IMR-90 (cell line): ENCODE results near the gene SLC25A44. TPM values are rescaled to one million over a fixed set of nuclear protein-coding genes. Genes with fewer than 3 reads are reported as not detected.

Source experiments
- ATAC-seq: fragments of 200-7000 bp; cut with Tn5 transposase; 2 replicates; pipeline ENCODE4 v1.9.1; 2020; ENCODE audit warnings: low read depth, mild to moderate bottlenecking, moderate library complexity
- BruUV-seq: library from RNA; stranded (reverse); fragments of 400-500 nt; replicated peaks from 2 replicates; lab custom pipeline; 2021; lab: Mats Ljungman, UMichigan
- CTCF ChIA-PET: fragments of 300-600 bp; formaldehyde crosslinking; extraction: SDS; loops from one replicate; lab custom pipeline; 2021; ENCODE audit warnings: antibody characterized with exemption; lab: Yijun Ruan, JAX
- POLR2A ChIA-PET: fragments of 300-600 bp; sonication (Branson Sonifier 250); formaldehyde crosslinking; loops from one replicate; lab custom pipeline; 2022; ENCODE audit warnings: antibody characterized with exemption; ENCODE audit not compliant: unreplicated experiment; lab: Charles Lee
- DNase-seq: peaks from one replicate; pipeline ENCODE4 v3.0.0; 2013
- H2AFZ ChIP-seq: replicated peaks from 2 replicates; pipeline ENCODE3; 2013; ENCODE audit warnings: low read length, mild to moderate bottlenecking; ENCODE audit not compliant: poor library complexity
- H2AK5ac ChIP-seq: 2 replicates; pipeline ENCODE4 v1.6.1; 2013; ENCODE audit warnings: low read depth, low read length, inconsistent platforms
- H2AK9ac ChIP-seq: replicated peaks from 2 replicates; pipeline ENCODE3; 2013; ENCODE audit warnings: mild to moderate bottlenecking, low read depth, low read length, moderate library complexity; ENCODE audit not compliant: poor library complexity
- H2BK120ac ChIP-seq: 2 replicates; pipeline ENCODE4 v1.6.1; 2013; ENCODE audit warnings: low read depth, low read length, inconsistent platforms
- H2BK15ac ChIP-seq: 3 replicates; pipeline ENCODE4 v1.6.1; 2013; ENCODE audit warnings: low read depth, low read length, inconsistent platforms
- H2BK20ac ChIP-seq: 2 replicates; pipeline ENCODE4 v1.6.1; 2013; ENCODE audit warnings: low read depth, mild to moderate bottlenecking, inconsistent platforms, low read length, moderate library complexity
- H2BK5ac ChIP-seq: 2 replicates; pipeline ENCODE4 v1.6.1; 2013; ENCODE audit warnings: mild to moderate bottlenecking, low read depth, low read length, inconsistent platforms; ENCODE audit not compliant: poor library complexity, severe bottlenecking
- H3K14ac ChIP-seq: replicated peaks from 2 replicates; pipeline ENCODE4 v1.6.1; 2013; ENCODE audit warnings: low read depth, low read length, inconsistent platforms
- H3K18ac ChIP-seq: 2 replicates; pipeline ENCODE4 v1.6.1; 2013; ENCODE audit warnings: low read depth, low read length, control low read depth
- H3K23ac ChIP-seq: 2 replicates; pipeline ENCODE4 v1.6.1; 2013; ENCODE audit warnings: low read depth, low read length, inconsistent platforms
- H3K27ac ChIP-seq: 2 replicates; pipeline ENCODE4 v1.5.1; 2013; ENCODE audit warnings: mild to moderate bottlenecking, control low read depth, low read length; ENCODE audit not compliant: insufficient read depth
- H3K27me3 ChIP-seq: 2 replicates; pipeline ENCODE4 v1.6.1; 2013; ENCODE audit warnings: low read length; ENCODE audit not compliant: control insufficient read depth, insufficient read depth
- H3K36me3 ChIP-seq: 2 replicates; pipeline ENCODE4 v1.6.1; 2013; ENCODE audit warnings: low read length, mixed read lengths; ENCODE audit not compliant: control insufficient read depth, insufficient read depth
- H3K4ac ChIP-seq: 2 replicates; pipeline ENCODE4 v1.6.1; 2013; ENCODE audit warnings: low read depth, low read length, inconsistent platforms
- H3K4me1 ChIP-seq: 2 replicates; pipeline ENCODE4 v1.6.1; 2013; ENCODE audit warnings: low read length, mixed read lengths; ENCODE audit not compliant: control insufficient read depth, insufficient read depth
- H3K4me2 ChIP-seq: 2 replicates; pipeline ENCODE4 v1.6.1; 2013; ENCODE audit warnings: low read depth, mild to moderate bottlenecking, control low read depth, low read length, moderate library complexity
- H3K4me3 ChIP-seq: 2 replicates; pipeline ENCODE4 v1.5.1; 2013; ENCODE audit warnings: low read depth, mild to moderate bottlenecking, control low read depth, low read length, moderate library complexity; ENCODE audit not compliant: insufficient read depth
- H3K56ac ChIP-seq: 2 replicates; pipeline ENCODE4 v1.6.1; 2013; ENCODE audit warnings: low read length, inconsistent platforms; ENCODE audit not compliant: insufficient read depth; ENCODE audit errors: extremely low read depth
- H3K79me1 ChIP-seq, 2 experiments: 2 replicates each; pipeline ENCODE4 v1.6.1; 2013; ENCODE audit warnings: low read length in 2 of 2, inconsistent platforms in 1 of 2, low read depth in 1 of 2
- H3K9ac ChIP-seq: 2 replicates; pipeline ENCODE4 v1.6.1; 2013; ENCODE audit warnings: low read depth, low read length, control low read depth
- H3K9me1 ChIP-seq: 2 replicates; pipeline ENCODE4 v1.6.1; 2013; ENCODE audit warnings: low read length, inconsistent platforms; ENCODE audit not compliant: insufficient read depth
- H3K9me3 ChIP-seq: 2 replicates; pipeline ENCODE4 v1.6.1; 2013; ENCODE audit warnings: low read length; ENCODE audit not compliant: control insufficient read depth, insufficient read depth
- H4K20me1 ChIP-seq: 2 replicates; pipeline ENCODE4 v1.6.1; 2013; ENCODE audit warnings: low read length, inconsistent platforms; ENCODE audit not compliant: insufficient read depth
- H4K5ac ChIP-seq: 2 replicates; pipeline ENCODE4 v1.6.1; 2013; ENCODE audit warnings: mild to moderate bottlenecking, low read depth, low read length, control low read depth
- H4K8ac ChIP-seq, 2 experiments: 2 replicates each; pipeline ENCODE4 v1.6.1; 2013; ENCODE audit warnings: low read depth in 2 of 2, low read length in 2 of 2, control low read depth in 1 of 2, inconsistent platforms in 1 of 2
- H4K91ac ChIP-seq: 2 replicates; pipeline ENCODE4 v1.6.1; 2013; ENCODE audit warnings: low read depth, low read length, inconsistent platforms; ENCODE audit not compliant: insufficient read depth
- BHLHE40 ChIP-seq: fragments of 150-350 bp; IDR thresholded peaks from 2 replicates; pipeline ENCODE4 v1.6.1; 2016; ENCODE audit warnings: mild to moderate bottlenecking, low read depth, low read length
- CTCF ChIP-seq: conservative IDR thresholded peaks from 2 replicates; pipeline ENCODE4 v1.5.1; 2012; ENCODE audit warnings: mild to moderate bottlenecking, low read depth, low read length, improper control_type of control experiment
- ELK1 ChIP-seq: fragments of 150-350 bp; IDR thresholded peaks from 2 replicates; pipeline ENCODE4 v1.6.1; 2016; ENCODE audit warnings: low read depth, mild to moderate bottlenecking, low read length, moderate library complexity, borderline replicate concordance
- MAFK ChIP-seq: IDR thresholded peaks from 2 replicates; pipeline ENCODE4 v1.6.1; 2012; ENCODE audit warnings: low read depth, low read length, improper control_type of control experiment
- MXI1 ChIP-seq: IDR thresholded peaks from 2 replicates; pipeline ENCODE4 v1.6.1; 2012; ENCODE audit warnings: low read depth, mild to moderate bottlenecking, low read length, moderate library complexity, borderline replicate concordance
- NFE2L2 ChIP-seq: fragments of 150-350 bp; IDR thresholded peaks from 2 replicates; pipeline ENCODE4 v1.6.1; 2016; ENCODE audit warnings: low read depth, mild to moderate bottlenecking, low read length
- POLR2A ChIP-seq: IDR thresholded peaks from 2 replicates; pipeline ENCODE4 v1.6.1; 2012; ENCODE audit warnings: mild to moderate bottlenecking, low read depth, low read length
- RFX5 ChIP-seq: IDR thresholded peaks from 2 replicates; pipeline ENCODE4 v1.8.0; 2012; ENCODE audit warnings: low read depth, mild to moderate bottlenecking, low read length, moderate library complexity
- SMC3 ChIP-seq: fragments of 150-350 bp; IDR thresholded peaks from 2 replicates; pipeline ENCODE4 v1.6.1; 2016; ENCODE audit warnings: low read depth, mild to moderate bottlenecking, antibody characterized with exemption, low read length, moderate library complexity
- WGBS, 2 experiments: methylation state at CpG; one replicate each; pipeline versions ENCODE4 v1.1.5 to v1.1.7; 2013; ENCODE audit warnings: missing lambda C conversion rate in 2 of 2; ENCODE audit not compliant: insufficient read length in 1 of 2; ENCODE audit errors: extremely low coverage in 2 of 2; 5-methylcytosine and 5-hydroxymethylcytosine counted together
- dilution Hi-C: fragments of 300-500 bp; cut with HindIII; formaldehyde crosslinking; loops from one replicate; pipeline ENCODE4 v1.14.3; 2018; ENCODE audit warnings: low sequenced_read_pairs; ENCODE audit not compliant: unreplicated experiment
- in situ Hi-C: fragments of 300-500 bp; cut with MboI; formaldehyde crosslinking; loops from 3 replicates; pipeline ENCODE4 v1.14.3; 2019; ENCODE audit warnings: low sequenced_read_pairs, inconsistent platforms, mixed read lengths
- intact Hi-C: fragments of 100-400 bp; cut with micrococcal nuclease; formaldehyde crosslinking; loops from 2 replicates; pipeline ENCODE4 v1.10.0; 2022
- polyA plus RNA-seq, 3 experiments: library from polyadenylated mRNA; depleted of rRNA; stranded (reverse); fragments of >200 nt; gene quantifications; 2 replicates each; pipeline ENCODE4 v1.2.3, GENCODE V29; 2012; ENCODE audit warnings: low replicate concordance in 1 of 3
- total RNA-seq: library from RNA; depleted of rRNA; stranded (reverse); fragments of >200 nt; gene quantifications from 2 replicates; pipeline ENCODE4 v1.2.3, GENCODE V29; 2012

Gene SLC25A44
- total and polyA plus RNA-seq, 2 of the 4 experiments (the other 2 are of a cell fraction): 12.7 to 20.2 TPM

- TF ChIP-seq SMC3 (no peak), POLR2A (no peak), CTCF (no peak), MAFK (no peak), MXI1 (no peak), NFE2L2 (no peak), BHLHE40 (no peak), RFX5 (no peak), ELK1 (no peak)
- no TSS peak for BruUV-seq
Observed at GRCh38 chr1:156154317-156154749, 39.6 kb upstream of the SLC25A44 start.

More at GRCh38 chr1:156154317-156154749, 39.6 kb upstream of the SLC25A44 start:
- Histone ChIP-seq H3K79me1 (no peaks in the 10 kb centered on the region), H2BK5ac (no peak overlapping the region), H3K18ac (no peak overlapping the region), H3K4ac (no peak overlapping the region), H3K36me3 (no peaks in the 10 kb centered on the region), H2BK15ac (no peak overlapping the region), H3K9me3 (no peaks in the 10 kb centered on the region), H3K4me1 (peaks cover 3% of the 10 kb centered on the region; the same call in 1 of the 2 replicates), H3K4me3 (no peak overlapping the region), H3K9ac (no peak overlapping the region), H4K8ac (no peak overlapping the region), H3K4me2 (no peak overlapping the region), H3K27me3 (peaks cover 9% of the 10 kb centered on the region; the same call in 1 of the 2 replicates), H3K9me1 (peaks cover 5% of the 10 kb centered on the region; the same call in 1 of the 2 replicates), H4K20me1 (no peaks in the 10 kb centered on the region), H2AK9ac (no peak overlapping the region), H2AFZ (no peak overlapping the region), H3K56ac (no peak overlapping the region), H4K5ac (no peak overlapping the region), H3K14ac (no peak overlapping the region), H3K27ac (no peak overlapping the region), H2AK5ac (0 out of 2 replicates have a peak overlapping the region, but pooled peaks have one; percentile 40), H4K91ac (no peak overlapping the region), H3K23ac (no peak overlapping the region), H2BK20ac (no peak overlapping the region), H2BK120ac (no peak overlapping the region)
- CTCF ChIA-PET: no interaction called here
- DNase-seq (no peak), ATAC-seq (no peak)
- intact Hi-C loops: no loop called here
- POLR2A ChIA-PET: no interaction called here
- in situ Hi-C loops: no loop called here
- WGBS, 2 experiments: 100% methylated on average over 2 of the region's 11 CpGs; no CpG with 5 or more reads in 1 of the 2 experiments
- dilution Hi-C loops: no loop called here
